ENCODE data around the gene EZH2. TPM values are rescaled to one million over a fixed set of nuclear protein-coding genes. Genes with fewer than 3 reads are reported as not detected.
A peak's percentile ranks its signal among the peaks of the same experiment; 100 is the strongest.

EZH2 gene
- total and polyA plus RNA-seq, 4 donors: 3.6 to 14.8 (median 4.4) TPM

DNA sequence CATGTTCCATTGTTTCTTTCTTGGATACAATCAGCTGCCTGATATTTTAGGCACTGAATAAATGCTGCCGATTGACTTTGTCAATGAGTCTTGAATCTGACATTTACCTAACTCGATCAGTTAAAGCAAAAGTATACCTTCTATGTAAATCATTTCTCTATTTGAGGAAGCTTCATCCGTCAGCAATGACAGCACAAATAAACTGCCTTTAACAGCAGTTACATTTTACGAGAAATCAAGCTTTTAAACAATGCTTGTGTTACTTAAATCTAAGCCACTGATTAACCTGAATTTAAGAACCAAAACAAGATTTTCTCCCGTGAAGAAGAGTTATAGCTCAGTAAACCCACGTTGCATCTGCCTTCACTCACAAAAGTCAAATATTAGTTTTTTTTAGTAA is 114.1 kb downstream of the EZH2 start:
- WGBS, 2 donors: 84 to 85% methylated on average over 6 of the region's 6 CpGs
- no peak for ATAC-seq (ENCODE audit: insufficient read depth, low FRiP score)
- no peak for DNase-seq
- TF ChIP-seq, protein P1, sequence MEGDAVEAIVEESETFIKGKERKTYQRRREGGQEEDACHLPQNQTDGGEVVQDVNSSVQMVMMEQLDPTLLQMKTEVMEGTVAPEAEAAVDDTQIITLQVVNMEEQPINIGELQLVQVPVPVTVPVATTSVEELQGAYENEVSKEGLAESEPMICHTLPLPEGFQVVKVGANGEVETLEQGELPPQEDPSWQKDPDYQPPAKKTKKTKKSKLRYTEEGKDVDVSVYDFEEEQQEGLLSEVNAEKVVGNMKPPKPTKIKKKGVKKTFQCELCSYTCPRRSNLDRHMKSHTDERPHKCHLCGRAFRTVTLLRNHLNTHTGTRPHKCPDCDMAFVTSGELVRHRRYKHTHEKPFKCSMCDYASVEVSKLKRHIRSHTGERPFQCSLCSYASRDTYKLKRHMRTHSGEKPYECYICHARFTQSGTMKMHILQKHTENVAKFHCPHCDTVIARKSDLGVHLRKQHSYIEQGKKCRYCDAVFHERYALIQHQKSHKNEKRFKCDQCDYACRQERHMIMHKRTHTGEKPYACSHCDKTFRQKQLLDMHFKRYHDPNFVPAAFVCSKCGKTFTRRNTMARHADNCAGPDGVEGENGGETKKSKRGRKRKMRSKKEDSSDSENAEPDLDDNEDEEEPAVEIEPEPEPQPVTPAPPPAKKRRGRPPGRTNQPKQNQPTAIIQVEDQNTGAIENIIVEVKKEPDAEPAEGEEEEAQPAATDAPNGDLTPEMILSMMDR (IDR thresholded peaks at IDR 0.05; ENCODE audit: control extremely low read depth, extremely low read depth): no peak
- peaks cover 10 to 37% (median 18%) of the 10 kb centered on the region in 4 donors for H3K36me3 ChIP-seq (ENCODE audit: control insufficient read depth in 4 of 4, insufficient read depth in 4 of 4, low read length in 4 of 4)
- no peaks in the 10 kb centered on the region for H3K9me3 ChIP-seq (ENCODE audit: control insufficient read depth in 4 of 4, insufficient read depth in 3 of 4, low read length in 3 of 4)
- no peak overlapping the region for H3K9ac ChIP-seq (ENCODE audit: insufficient read depth in 1 of 2, low read length in 2 of 2)
- H3K4me1 ChIP-seq (ENCODE audit: control insufficient read depth in 5 of 5, insufficient read depth in 5 of 5, low read length in 5 of 5): peaks cover 0 to 2% (median 0%) of the 10 kb centered on the region in 5 donors
- H3K4me3 ChIP-seq: no peak overlapping the region
- no peaks in the 10 kb centered on the region for H3K27me3 ChIP-seq (ENCODE audit: control insufficient read depth in 3 of 3, insufficient read depth in 3 of 3, low read length in 2 of 3)
- H3K27ac ChIP-seq (ENCODE audit: low read depth in 1 of 2, low read length in 1 of 2): no peak overlapping the region

DNA sequence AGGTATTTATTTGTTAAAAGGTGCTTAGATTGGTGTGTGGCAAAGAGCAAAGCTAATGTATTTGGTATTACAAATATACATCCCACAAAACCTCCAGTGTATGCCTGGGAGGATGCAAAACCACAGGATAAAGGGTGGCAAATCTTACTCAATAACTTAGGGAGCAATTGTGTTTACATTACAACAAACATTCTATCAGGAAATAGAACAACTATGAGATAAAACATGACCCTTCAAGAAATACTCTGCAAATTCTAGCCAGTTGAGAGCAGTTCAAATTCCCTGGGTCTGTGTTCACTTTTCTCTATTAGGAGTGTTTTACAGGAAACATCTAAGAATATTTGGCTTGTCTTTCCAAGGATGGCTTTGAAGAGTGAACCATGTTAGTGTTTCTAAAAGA is 120.5 kb downstream of the EZH2 start:
- TF ChIP-seq, protein P1 (IDR thresholded peaks at IDR 0.05; ENCODE audit: control extremely low read depth, extremely low read depth): no peak
- DNase-seq: peak in 2 of 3 donors; percentile 12 to 31

GRCh38 chr7:148761499-148762278 is 122.4 kb downstream of the EZH2 start:
- Histone ChIP-seq H3K9ac (ENCODE audit: insufficient read depth in 1 of 2, low read length in 2 of 2) (no peak overlapping the region), H3K4me1 (ENCODE audit: control insufficient read depth in 5 of 5, insufficient read depth in 5 of 5, low read length in 5 of 5) (peaks cover 0 to 9% (median 2%) of the 10 kb centered on the region in 5 donors), H3K27me3 (ENCODE audit: control insufficient read depth in 3 of 3, insufficient read depth in 3 of 3, low read length in 2 of 3) (no peaks in the 10 kb centered on the region), H3K4me3 (no peak overlapping the region), H3K27ac (ENCODE audit: low read depth in 1 of 2, low read length in 1 of 2) (no peak overlapping the region), H3K36me3 (ENCODE audit: control insufficient read depth in 4 of 4, insufficient read depth in 4 of 4, low read length in 4 of 4) (peaks cover 10 to 33% (median 16%) of the 10 kb centered on the region in 4 donors), H3K9me3 (ENCODE audit: control insufficient read depth in 4 of 4, insufficient read depth in 3 of 4, low read length in 3 of 4) (no peaks in the 10 kb centered on the region)
- WGBS, 2 donors: 97 to 98% methylated on average over 12 of the region's 12 CpGs
- ATAC-seq (ENCODE audit: insufficient read depth, low FRiP score) (no peak), DNase-seq (no peak)
- TF ChIP-seq, protein P1 (IDR thresholded peaks at IDR 0.05; ENCODE audit: control extremely low read depth, extremely low read depth): no peak

More for the DNA sequence above, 120.5 kb downstream of the EZH2 start:
- no peak overlapping the region for H3K9ac ChIP-seq (ENCODE audit: insufficient read depth in 1 of 2, low read length in 2 of 2)
- no peak for ATAC-seq (ENCODE audit: insufficient read depth, low FRiP score)
- H3K4me3 ChIP-seq: no peak overlapping the region
- H3K9me3 ChIP-seq (ENCODE audit: control insufficient read depth in 4 of 4, insufficient read depth in 3 of 4, low read length in 3 of 4): no peaks in the 10 kb centered on the region
- peaks cover 6 to 26% (median 16%) of the 10 kb centered on the region in 4 donors for H3K36me3 ChIP-seq (ENCODE audit: control insufficient read depth in 4 of 4, insufficient read depth in 4 of 4, low read length in 4 of 4)
- no peaks in the 10 kb centered on the region for H3K27me3 ChIP-seq (ENCODE audit: control insufficient read depth in 3 of 3, insufficient read depth in 3 of 3, low read length in 2 of 3)
- H3K4me1 ChIP-seq (ENCODE audit: control insufficient read depth in 5 of 5, insufficient read depth in 5 of 5, low read length in 5 of 5): peaks cover 0 to 9% (median 2%) of the 10 kb centered on the region in 5 donors
- no peak overlapping the region for H3K27ac ChIP-seq (ENCODE audit: low read depth in 1 of 2, low read length in 1 of 2)

Small RNAs within 50 kb of the gene (small RNA-seq; reads per million reads assigned to genes)
- not detected for gene RF00017 (ENCODE audit: low replicate concordance)
- not detected for gene RN7SL569P (ENCODE audit: low replicate concordance)
- gene RNU7-20P (ENCODE audit: low replicate concordance): not detected

Other genes with a start within 250 kb of the EZH2 start
- gene CUL1, start 185.4 kb downstream of the EZH2 start, total RNA-seq: 10 to 100 TPM; 35.9 to 56.5 TPM
- 10 to 100 TPM; 22.9 to 29.7 TPM for gene CUL1, start 185.4 kb downstream of the EZH2 start, polyA plus RNA-seq
- 100 to 1,000 TPM in 1 of 2 donors, 10 to 100 TPM in 1; 90.6 to 213 TPM for gene PDIA4, start 144.2 kb upstream of the EZH2 start, total RNA-seq
- 100 to 1,000 TPM in 1 of 2 donors, 10 to 100 TPM in 1; 48.6 to 204 TPM for gene PDIA4, start 144.2 kb upstream of the EZH2 start, polyA plus RNA-seq
- 1 to 10 TPM; 5.5 to 5.9 TPM for gene ZNF786, start 206.4 kb upstream of the EZH2 start, total RNA-seq
- gene ZNF786, start 206.4 kb upstream of the EZH2 start, polyA plus RNA-seq: 1 to 10 TPM; 2.0 to 3.4 TPM
- gene ZNF425, start 242.0 kb upstream of the EZH2 start, total RNA-seq: 1 to 10 TPM; 1.7 to 2.8 TPM
- under 1 TPM; 0.55 to 0.70 TPM for gene ZNF425, start 242.0 kb upstream of the EZH2 start, polyA plus RNA-seq

Measured in lung (tissue), 13 donors.